Right renal pelvis (tissue), 4 donors: ENCODE measurements around the gene AIFM3. TPM values are rescaled to one million over a fixed set of nuclear protein-coding genes. Genes with fewer than 3 reads are reported as not detected.
"Not testable (repeated sequence)": the region's sequence is repeated elsewhere in the genome, so short reads cannot be mapped to it uniquely, and the experiment has no call there.

Experiments
- DNase-seq, 4 donors: peaks; one replicate each; pipeline ENCODE4 v3.0.0-alpha.2; 2013; ENCODE audit warnings: low read depth in 4 of 4, low spot score in 3 of 4, missing footprints in 1 of 4
- polyA plus RNA-seq, 4 donors: library from polyadenylated mRNA; unstranded; fragments of 120-200 nt; gene quantifications; one replicate each; pipeline ENCODE4 v1.2.1, GENCODE V29; 2013; ENCODE audit not compliant: insufficient read length in 4 of 4

The AIFM3 gene
- polyA plus RNA-seq, 4 donors = 0.93 to 1.3 (median 1.1) TPM

DNA sequence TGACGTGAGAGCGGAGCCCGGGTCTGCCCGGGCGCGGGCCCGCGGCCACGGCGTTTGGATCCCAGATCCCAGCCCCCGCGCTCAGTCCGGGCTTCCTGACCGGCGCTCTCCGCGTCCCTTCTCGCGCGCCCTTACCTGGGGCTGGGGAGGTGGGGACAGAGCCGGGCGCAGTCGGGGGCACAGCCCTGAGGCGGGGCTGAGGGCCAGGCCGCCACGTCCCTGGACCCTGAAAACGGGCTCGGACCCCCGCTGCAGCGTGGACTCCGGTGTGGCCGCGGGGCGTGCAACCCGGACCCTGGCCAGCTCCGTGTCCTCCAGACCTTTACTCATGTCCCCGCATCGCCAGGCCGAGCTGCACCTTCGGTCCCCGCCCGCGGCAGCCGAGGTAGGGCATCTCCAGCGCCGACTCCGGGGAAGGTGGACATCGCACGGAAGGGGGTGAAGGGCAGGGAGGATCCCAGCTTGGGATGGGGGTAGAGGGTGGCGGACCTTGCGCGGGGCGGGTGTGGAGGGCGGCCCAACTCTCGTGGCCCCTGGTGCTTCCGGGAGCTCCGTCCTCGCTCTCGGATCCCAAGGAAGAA, 9.9 kb upstream of the AIFM3 start:
- DNase-seq = no peak

DNA sequence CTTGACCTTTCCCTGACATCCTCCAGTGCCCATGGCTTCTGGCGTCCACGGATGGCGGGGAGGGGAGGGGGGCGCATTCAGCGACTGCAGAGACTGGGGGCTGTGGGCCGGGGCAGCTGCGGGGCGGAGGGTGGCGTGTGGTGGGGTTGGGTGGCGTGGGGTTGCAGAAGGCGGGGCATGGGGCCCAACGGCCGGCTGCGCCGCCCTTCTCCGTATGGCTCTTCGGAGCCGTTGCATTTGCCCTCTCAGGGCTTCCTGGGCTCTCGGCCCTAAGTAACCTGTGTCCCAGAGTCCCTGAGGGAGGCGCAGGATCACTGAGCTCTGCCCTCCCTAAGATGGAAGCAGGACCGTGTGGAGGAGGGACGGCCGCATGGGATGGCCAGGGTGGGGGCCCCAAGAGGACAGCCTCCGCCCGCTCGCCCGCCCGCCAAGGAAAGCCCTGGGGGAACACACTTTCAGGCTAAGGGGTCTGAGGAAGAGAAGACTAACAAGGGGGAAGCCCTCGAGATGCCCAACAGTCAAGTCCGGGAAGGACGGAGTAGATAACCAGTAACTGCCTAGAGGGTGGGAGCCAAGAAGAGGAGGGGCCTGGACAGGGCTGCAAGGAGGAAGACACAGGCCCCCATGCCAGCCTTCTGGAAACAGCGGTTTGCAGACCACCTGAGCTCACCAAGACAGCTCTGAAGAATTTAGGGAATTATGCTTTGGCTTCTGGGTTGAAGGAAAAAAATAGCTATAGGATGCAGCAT, 9.2 kb upstream of the AIFM3 start:
- DNase-seq = no peak

DNA sequence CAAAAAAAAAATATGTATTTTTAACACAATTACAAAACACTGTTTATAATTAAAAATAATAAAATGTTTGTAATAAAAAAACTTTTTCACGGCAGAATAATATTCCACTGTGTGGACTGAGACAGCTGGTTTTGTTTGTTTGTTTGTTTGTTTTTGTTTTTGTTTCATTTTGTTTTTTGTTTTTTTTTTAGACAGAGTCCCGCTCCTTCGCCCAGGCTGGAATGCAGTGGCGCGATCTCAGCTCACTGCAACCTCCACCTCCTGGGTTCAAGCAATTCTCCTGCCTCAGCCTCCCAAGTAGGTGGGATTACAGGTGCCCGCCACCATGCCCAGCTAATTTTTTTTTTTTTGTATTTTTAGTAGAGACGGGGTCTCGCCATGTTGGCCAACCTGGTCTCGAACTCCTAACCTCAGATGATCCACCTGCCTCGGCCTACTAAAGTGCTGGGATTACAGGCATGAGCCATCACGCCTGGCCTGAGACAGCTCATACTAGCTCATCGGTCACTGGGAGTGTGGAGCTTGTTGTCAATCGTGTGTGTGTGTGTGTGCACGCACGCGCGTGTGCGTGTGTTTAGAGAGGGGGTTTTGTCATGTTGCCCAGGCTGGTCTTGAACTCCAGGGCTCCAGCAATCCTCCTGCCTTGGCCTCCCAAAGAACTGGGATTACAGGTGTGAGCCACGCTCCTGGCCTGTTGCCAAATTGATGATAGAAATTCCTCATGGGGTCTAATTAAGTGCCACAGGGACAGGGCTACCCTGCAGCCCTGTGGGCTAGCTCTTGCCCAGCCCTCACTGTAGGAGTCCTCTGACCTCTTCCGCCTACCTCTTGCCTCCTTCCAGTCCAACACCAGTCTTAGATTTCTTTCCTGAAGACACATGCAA, 7.2 kb upstream of the AIFM3 start:
- no peak for DNase-seq

DNA sequence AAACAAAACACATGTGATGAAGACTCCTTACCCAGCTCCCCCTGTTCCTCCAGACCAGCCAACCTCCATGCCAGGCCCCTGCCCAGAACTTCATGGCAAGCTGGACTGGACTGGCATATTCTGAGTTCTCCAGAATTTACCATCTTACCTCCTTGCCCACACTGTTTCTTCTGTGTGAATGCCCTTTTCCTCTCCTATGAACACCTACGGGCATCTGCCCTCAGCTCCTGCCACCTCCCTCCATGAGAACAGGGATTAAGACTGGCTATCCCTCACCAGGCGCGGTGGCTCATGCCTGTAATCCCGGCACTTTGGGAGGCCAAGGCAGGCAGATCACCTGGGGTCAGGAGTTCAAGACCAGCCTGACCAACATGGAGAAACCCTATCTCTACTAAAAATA, 6.4 kb upstream of the AIFM3 start:
- DNase-seq = no peak

DNA sequence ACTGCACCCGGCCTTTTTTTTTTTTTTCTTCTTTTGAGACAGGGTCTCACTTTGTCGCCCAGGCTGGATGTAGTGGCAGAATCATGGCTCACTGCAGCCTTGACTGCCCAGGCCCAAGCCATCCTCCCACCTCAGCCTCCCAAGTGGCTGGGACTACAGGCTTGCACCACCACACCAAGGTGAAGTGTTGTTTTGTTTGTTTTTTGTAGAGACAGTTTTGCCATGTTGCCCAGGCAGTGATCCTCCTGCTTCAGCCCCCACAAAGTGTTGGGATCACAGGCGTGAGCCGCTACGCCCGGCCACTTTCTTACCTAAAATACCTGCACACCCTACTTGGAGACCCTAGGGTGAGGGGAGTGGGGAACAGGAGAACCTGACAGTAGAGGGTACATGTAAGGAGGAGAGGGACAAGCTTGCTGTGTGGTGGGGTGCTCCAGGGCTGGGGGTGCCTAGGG, 4.5 kb upstream of the AIFM3 start:
- DNase-seq = no peak

DNA sequence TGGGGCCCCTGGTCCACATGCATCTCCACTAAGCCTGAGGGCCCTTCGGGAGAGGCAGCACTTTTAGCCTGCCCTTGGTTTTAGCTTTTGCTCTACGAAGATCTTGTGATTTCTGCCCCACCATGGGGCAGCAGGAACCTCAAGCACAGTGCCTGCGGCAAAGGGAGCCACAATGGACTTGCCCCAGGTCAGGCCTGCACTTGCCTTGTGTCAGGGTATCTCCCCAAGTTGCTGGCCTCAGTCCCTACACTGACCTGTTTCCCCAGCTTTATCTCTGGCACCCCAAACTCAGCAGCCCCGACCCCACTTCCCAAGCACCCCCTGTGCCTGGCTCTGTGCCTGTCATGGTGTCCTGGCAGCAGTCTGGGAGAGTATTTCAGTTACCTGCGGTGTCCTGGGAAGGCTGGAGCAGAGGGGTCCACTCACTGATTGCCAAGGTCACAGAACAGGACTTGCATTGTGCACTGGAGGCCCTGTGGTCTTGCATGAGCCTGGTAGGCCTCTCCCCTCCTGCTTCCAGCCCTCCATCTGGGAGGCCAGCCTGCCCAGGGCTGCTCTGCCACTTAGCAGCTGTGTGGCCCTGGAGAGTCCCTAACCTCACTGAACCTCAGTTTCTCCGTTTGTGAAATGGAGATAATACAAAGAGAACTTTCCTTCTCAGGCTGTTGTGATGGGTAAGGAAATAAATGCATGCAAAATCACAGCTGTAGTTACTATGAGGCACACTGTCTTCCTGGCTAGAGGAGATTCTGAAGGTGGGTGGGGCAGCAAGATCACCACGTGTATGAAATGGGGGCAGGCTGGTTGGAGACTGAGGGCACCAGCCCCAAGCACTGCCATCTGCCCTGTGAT, 3.6 kb upstream of the AIFM3 start:
- DNase-seq = no peak

DNA sequence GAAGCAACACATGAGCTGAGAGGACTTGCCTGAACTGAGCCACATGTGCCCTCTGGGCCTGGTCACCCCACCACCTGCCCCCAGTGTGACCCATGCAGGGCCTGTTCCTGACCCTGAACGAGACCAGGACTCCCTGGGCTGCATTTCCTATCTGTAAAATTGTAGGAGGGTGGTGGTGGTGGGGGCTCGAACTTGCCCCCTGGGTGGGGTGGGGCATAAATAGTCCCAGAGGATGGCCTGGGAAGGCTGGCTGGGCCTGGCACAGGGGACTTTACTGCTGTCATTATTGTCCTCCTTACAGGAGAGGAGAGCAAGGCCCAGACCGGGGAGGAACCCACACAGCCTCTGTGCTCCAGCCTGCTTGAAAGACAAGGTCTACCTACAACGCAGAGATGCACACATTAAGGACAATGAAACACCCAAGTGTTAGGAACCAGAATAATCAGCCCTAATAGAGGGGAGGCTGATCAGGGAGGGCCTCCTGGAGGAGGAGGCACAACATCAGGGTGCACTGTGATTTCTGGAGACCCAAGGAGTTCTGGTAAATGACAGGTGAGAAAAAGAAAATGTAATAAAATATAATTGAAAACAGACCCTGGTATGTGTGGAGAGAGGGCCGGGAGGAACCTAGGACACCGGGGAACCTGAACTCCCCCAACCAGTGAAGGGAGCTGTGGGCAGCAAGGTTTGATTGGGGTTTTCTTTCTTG, 2.8 kb upstream of the AIFM3 start:
- no peak for DNase-seq

DNA sequence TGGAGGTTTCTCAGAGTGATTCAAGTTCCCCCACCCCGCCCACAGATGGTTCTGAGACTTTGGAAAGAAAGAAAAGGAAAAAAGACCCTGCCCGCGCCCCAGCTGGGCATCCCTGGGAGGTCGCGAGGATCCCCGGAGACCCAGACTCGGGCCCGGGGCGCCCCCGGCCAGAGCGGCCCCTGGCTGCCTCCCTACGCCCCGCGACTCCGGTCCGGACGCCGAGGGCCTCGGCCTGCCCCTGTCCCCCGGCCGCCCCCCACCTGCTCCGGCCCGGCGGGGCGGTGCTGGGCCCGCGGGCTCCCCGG, 2.3 kb upstream of the AIFM3 start:
- no peak for DNase-seq

DNA sequence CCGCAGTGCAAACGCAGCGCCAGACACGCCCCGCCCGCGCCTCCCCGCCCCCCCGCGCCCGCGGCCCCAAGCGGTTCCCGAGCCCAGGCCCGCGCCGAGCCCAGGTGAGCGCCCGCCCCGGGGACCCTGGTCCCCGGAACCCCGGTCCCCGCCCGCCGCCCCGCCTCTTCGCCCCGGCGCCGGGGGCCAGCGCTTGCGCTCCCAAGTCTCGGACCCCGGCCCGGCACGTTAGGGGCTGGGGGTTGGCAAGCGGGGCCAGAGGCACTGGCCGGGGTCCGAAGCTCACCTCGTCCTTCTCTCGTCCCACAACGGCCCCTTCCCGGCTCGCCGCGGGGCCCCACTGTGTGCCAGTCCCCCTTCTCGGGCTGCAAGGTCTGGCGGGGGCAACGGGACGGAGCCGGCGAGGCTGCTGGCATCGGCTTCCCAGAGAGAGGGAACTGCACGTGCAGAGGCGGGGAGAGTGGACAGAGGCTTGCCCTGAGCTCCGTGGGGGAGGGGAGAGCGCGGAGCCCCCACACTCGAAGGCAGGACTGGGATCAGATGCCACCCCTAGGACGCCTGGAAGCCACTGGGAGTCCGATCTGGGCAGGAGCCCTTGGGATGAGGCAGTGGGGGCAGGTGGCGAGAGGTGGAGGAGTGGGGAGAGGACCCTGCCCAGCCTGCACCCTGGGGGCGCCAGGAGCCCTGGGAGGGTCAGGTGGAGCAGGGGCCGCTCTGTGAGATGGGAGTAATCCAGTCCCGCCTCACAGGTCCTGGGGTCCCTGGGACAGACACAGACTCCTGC, 1.8 kb upstream of the AIFM3 start:
- DNase-seq = no peak

DNA sequence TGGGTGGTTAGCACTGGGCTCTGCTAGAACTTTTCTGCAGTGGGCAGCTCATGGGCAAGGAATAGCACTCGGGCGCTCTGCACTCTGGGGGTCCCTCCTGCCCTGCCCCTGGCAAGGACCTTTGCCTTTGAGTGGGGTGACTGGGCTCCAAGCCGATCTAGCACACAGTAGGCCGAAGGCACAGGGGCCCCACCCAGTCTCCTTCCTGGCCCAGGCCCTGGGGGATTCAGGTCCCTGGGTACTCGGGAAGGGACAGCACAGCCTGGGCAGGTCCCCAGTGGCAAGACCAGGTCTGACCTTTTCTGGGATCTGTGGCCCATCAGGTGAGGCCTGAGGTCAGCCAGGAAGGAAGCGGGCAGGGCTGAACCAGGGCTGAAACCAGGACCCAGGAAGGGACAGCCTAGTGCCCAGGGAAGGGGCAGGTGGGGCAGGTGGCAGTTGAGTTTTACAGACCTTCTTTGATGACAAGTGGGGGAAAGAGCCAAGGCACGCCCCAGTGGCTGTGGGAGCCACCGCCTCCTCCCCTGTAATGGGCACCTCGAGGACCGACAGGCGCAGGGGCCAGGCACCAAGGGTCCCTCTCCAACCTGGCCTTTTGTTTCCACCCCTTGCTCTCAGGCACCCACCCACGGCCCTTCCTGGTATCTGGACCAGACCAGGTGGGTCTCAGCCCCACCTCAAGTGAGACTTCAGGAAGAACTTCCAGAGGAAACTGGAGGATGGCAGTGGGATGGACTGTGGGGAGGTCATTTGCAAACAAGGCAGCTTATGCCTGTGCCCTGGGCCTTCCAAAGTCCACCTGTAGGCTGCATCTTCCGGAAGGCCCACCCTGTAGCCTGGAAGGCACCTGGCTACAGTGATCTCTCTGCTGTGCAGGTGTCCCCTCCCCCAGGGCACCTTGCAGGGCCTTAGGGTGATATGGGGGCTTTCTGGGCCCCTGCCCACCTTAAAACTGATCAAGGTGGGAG, 883 bp upstream of the AIFM3 start:
- no peak for DNase-seq

DNA sequence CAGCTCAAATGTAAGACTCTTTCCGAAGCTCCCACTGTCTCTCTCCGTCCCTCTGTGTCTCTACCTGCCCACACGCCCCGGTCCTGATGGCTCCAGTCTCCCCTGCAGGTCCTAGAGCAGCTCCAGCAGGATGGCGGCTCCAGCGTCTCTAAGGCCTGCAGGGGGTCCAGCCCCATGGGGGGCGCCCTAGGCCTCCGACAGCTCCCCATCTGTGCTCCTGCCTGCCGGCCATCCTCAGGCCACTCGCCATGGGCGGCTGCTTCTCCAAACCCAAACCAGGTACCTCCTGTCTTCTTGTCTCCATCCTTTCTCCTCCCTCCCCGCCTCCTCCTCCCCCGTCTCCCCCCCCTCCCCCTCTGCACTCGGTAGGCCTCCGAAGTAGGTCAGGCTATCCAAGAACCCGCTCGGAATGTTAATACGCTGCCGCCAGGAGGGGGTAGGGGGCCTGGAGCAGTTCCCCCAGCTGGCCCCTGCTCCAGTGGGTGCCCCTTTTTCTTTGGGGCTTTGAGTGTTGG, 699 bp downstream of the AIFM3 start:
- DNase-seq = no peak

DNA sequence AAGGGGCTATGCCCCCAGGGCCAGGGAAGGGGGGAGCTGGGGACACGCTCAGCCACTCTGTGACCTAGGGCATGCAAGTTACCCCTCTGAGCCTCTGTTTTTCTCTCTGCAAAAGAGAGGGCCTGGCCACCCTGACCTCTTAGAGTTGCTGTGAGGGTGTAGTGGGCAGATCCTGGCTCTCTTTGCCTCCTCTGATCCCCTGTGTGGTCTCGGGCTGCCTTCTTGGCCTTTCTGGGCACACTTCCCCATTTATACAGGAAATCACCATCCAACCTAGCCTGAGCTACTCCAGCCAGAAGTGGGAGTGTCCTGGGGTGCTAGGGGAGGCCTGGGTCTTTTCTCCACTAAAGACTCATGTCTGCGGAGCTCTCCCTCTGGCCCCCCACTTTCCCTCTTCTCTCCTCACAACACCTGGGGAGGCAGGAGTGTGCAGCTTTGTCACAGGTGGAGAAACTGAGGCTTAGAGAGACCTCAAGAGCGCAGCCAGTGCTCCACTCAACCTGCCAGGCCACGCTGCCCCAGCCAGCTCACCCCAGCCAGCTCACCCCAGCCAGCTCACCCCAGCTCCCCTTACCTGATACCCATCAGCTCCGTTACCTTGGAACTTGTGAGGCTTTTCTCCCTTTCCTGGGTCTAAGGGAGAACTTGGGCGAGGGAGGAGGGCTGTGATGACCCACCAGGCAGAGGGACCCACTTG, 1.4 kb downstream of the AIFM3 start:
- no peak for DNase-seq

DNA sequence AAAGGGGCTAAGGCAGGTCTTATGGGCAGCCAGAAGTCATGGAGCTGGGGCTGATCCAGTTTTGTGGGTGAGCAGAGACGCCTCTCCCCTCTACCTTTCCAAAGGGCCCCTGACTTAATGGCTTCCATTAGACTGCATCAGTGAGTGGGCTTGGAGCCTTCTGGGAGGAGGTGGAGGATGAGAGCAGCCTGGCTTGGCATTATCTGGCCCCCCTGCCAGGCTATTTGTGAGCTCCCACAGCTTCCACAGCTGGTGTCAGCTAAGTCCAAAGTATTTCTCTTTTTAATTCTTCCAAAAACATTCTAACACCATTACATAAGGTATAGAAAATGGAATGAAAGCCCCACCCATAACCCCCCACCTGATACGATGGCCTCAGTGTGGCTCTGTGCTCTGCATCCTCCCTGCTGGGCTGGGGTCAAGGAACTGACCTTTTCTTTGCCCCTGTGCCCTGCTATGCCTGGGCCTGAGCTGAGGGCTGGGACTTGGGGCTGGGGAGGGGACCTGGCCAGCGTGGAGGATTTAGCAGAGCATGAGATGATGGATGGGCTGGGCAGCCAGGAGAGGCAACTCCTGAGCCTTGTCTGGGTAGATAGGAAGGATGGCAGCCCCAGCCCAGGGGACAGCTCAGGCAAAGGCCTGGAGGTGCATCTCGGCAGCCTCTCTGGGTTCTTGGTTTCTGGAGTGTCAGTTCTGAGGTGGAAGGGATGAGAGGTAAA, 4.0 kb downstream of the AIFM3 start:
- DNase-seq = no peak

DNA sequence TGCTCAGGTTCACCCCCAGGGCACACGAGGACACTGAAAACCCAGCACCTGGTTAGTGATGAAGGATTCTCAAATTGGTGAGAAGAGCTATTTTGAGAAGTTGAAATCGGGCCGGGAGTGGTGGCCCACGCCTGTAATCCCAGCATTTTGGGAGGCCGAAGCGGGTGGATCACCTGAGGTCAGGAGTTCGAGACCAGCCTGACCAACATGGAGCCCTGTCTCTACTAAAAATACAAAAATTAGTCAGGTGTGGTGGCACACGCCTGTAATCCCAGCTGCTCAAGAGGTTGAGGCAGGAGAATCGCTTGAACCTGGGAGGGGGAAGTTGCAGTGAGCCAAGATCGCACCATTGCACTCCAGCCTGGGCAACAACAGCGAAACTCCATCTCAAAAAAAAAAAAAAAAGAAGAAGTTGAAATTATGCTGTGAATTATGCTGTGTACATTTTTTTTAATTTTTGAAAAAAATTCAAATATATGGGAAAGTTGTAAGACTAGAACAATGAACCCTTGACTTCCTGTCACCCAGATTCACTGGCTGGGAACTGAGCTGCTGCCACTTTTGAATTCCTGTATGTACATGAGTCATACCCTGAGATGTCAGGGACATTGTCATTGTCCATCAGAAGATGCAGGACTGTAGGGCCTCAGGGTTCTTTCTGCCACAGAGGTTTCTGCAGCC, 5.1 kb downstream of the AIFM3 start:
- DNase-seq = not testable (repeated sequence)

DNA sequence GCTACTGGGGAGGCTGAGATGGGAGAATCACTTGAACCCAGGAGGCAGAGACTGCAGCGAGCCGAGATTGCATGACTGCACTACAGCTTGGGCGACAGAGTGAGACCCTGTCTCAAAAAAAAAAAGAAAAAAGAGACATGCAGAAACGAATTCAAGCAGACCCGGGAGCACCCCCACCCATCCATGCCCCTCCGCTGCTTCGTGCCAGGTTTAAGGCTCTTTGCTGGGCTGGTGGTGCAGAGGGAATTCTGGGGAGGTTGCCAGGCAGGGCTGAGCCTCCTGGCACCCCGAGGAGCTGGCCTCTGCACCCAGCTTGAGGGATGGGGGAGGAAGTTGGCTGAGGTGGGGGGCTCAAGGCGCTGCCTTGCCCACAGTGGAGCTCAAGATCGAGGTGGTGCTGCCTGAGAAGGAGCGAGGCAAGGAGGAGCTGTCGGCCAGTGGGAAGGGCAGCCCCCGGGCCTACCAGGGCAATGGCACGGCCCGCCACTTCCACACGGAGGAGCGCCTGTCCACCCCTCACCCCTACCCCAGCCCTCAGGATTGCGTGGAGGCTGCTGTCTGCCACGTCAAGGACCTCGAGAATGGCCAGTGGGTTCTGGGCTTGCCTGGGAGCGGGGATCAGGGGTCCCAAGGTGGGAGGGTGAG, 6.0 kb downstream of the AIFM3 start:
- no peak for DNase-seq
